OCI-LY7 (cell line): ENCODE results near the gene KBTBD13.

ENCODE experiments used
- CTCF ChIP-seq: fragments of 200-600 bp; sonication (generic); conservative IDR thresholded peaks from 2 replicates; pipeline ENCODE4 v1.5.1; 2014; ENCODE audit warnings: mild to moderate bottlenecking, antibody characterized with exemption, low read length, moderate library complexity, mixed read lengths
- EZH2phosphoT487 ChIP-seq: fragments of 200-600 bp; sonication (generic); IDR thresholded peaks from 2 replicates; pipeline ENCODE4 v1.6.1; 2018; ENCODE audit warnings: low read depth, borderline replicate concordance, mild to moderate bottlenecking, mixed run types, antibody characterized with exemption, low read length, moderate library complexity, mixed read lengths

GRCh38 chr15:65038836-65039235 lies 37.7 kb upstream of the KBTBD13 start:
- TF ChIP-seq CTCF (no peak), EZH2phosphoT487 (no peak)
